Spleen (tissue), 7 donors: ENCODE measurements around the gene PCSK7.
A peak's percentile ranks its signal among the peaks of the same experiment; 100 is the strongest.

Source experiments
- POLR2A ChIP-seq, 3 donors: fragments of 450-650 bp; IDR thresholded peaks; one replicate each; pipeline ENCODE4 v1.5.1; 2017; ENCODE audit warnings: antibody characterized with exemption in 3 of 3, mild to moderate bottlenecking in 1 of 3
- POLR2AphosphoS5 ChIP-seq, 3 donors: sonication (generic); formaldehyde crosslinking; IDR thresholded peaks; one replicate each; pipeline ENCODE4 v1.5.1; 2017; ENCODE audit warnings: antibody characterized with exemption in 3 of 3
- TF ChIP-seq, protein P1 (sequence below), 11 experiments: fragments of 200-600 bp in 7 of 11; fragments of 450-650 bp in 4 of 11; sonication (generic) in 4 of 11; IDR thresholded peaks in 8 of 11; conservative IDR thresholded peaks in 3 of 11; 1 replicate in 7 of 11; 2 replicates in 4 of 11; pipeline versions ENCODE4 v1.4.0 to v1.8.0; 2016 to 2021; ENCODE audit warnings: antibody characterized with exemption in 11 of 11, inconsistent platforms in 4 of 11, mild to moderate bottlenecking in 1 of 11
- donor health status: DM: no; HTN: no; CAD: no; lungs with moderate emphysema.
- donor health status: DM: no; HTN: no; CAD: no.
- donor health status: DM: no; HTN: no; CAD: no.

DNA sequence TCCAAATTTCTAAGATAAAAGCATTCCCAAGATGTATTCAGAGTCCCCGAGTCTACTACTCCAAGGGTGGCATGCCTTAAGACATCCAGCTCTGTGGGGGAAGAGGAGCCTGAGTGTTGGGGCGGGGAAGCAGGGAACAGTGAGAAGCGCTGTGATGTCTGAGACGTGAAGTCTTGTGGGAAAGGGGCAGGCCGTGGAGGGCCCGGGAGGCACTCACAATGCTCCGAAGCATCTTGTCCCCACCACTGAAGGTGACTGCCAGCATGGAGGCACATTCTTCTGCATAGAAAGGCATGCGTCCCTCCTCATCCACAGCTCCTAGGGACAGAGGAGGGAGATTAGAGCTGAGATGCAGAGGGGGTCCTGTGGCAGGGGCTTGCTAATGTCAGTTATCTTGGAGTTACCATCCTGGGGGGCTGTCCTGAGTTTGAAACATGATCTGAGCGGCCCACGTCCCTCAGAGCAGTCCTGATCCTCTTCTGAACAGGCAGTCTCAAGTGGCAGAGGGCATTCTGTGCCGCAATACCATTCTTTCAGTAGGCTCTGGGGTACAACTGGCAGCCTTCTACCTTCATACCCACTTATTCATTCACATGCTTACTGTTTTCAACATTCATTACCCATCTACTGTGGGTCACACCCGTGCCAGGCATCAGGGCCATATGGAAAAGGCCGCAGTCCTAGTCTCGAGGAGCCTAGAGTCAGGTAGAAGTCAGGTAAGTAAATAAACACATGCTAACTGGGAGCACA, 8.7 kb downstream of the PCSK7 start:
- TF ChIP-seq POLR2A (IDR thresholded peaks at IDR 0.05) (no peak), POLR2AphosphoS5 (IDR thresholded peaks at IDR 0.05) (peak in 1 of 3 donors; percentile 18)
- TF ChIP-seq, protein P1, sequence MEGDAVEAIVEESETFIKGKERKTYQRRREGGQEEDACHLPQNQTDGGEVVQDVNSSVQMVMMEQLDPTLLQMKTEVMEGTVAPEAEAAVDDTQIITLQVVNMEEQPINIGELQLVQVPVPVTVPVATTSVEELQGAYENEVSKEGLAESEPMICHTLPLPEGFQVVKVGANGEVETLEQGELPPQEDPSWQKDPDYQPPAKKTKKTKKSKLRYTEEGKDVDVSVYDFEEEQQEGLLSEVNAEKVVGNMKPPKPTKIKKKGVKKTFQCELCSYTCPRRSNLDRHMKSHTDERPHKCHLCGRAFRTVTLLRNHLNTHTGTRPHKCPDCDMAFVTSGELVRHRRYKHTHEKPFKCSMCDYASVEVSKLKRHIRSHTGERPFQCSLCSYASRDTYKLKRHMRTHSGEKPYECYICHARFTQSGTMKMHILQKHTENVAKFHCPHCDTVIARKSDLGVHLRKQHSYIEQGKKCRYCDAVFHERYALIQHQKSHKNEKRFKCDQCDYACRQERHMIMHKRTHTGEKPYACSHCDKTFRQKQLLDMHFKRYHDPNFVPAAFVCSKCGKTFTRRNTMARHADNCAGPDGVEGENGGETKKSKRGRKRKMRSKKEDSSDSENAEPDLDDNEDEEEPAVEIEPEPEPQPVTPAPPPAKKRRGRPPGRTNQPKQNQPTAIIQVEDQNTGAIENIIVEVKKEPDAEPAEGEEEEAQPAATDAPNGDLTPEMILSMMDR (IDR thresholded peaks at IDR 0.05 in 8 of 11, conservative IDR thresholded peaks at IDR 0.05 in 3 of 11): no peak
